Activated CD8-positive, alpha-beta T cell treated with anti-CD3 and anti-CD28 coated beads, Interleukin-2, amount 10 ng/mL, durations not matched to agents 7 days and 5 days (primary cell): ENCODE data around the gene KREMEN1. TPM values are rescaled to one million over a fixed set of nuclear protein-coding genes. Genes with fewer than 3 reads are reported as not detected.
A peak's percentile ranks its signal among the peaks of the same experiment; 100 is the strongest.

Experiments
- ATAC-seq: fragments of 150-1000 bp; cut with Tn5 transposase; one replicate; pipeline ENCODE4 v1.10.0; 2021; ENCODE audit warnings: moderate library complexity
- CTCF ChIA-PET: fragments of 350-600 bp; sonication (Branson Sonifier 250); formaldehyde crosslinking; loops from one replicate; lab custom pipeline; 2021; ENCODE audit warnings: antibody characterized with exemption; lab: Charles Lee
- POLR2A ChIA-PET: fragments of 350-600 bp; sonication (Branson Sonifier 250); formaldehyde crosslinking; loops from one replicate; lab custom pipeline; 2021; ENCODE audit warnings: antibody characterized with exemption; lab: Charles Lee
- DNase-seq: peaks from one replicate; pipeline ENCODE4 v3.0.0-alpha.2; 2020
- H3K27ac Mint-ChIP-seq: one replicate; pipeline ENCODE4 v1.8.0; 2021; ENCODE audit warnings: mild to moderate bottlenecking, mixed read lengths
- H3K27me3 Mint-ChIP-seq: one replicate; pipeline ENCODE4 v1.8.0; 2021; ENCODE audit warnings: low read depth, mixed read lengths
- H3K36me3 Mint-ChIP-seq: one replicate; pipeline ENCODE4 v1.8.0; 2021; ENCODE audit warnings: low read depth, mixed read lengths
- H3K4me1 Mint-ChIP-seq: one replicate; pipeline ENCODE4 v1.8.0; 2021; ENCODE audit warnings: low read depth, mixed read lengths
- H3K4me3 Mint-ChIP-seq: one replicate; pipeline ENCODE4 v1.8.0; 2021; ENCODE audit warnings: mild to moderate bottlenecking, mixed read lengths
- H3K9me3 Mint-ChIP-seq: one replicate; pipeline ENCODE4 v1.8.0; 2022; ENCODE audit warnings: mixed read lengths; ENCODE audit not compliant: insufficient read depth
- total RNA-seq, 2 experiments: library from RNA; stranded (reverse); gene quantifications; one replicate each; pipeline ENCODE4 v1.2.3, GENCODE V29; 2021

KREMEN1 gene
- total RNA-seq, 2 experiments from 2014 or later = 0.16 TPM; not detected in 1

DNA sequence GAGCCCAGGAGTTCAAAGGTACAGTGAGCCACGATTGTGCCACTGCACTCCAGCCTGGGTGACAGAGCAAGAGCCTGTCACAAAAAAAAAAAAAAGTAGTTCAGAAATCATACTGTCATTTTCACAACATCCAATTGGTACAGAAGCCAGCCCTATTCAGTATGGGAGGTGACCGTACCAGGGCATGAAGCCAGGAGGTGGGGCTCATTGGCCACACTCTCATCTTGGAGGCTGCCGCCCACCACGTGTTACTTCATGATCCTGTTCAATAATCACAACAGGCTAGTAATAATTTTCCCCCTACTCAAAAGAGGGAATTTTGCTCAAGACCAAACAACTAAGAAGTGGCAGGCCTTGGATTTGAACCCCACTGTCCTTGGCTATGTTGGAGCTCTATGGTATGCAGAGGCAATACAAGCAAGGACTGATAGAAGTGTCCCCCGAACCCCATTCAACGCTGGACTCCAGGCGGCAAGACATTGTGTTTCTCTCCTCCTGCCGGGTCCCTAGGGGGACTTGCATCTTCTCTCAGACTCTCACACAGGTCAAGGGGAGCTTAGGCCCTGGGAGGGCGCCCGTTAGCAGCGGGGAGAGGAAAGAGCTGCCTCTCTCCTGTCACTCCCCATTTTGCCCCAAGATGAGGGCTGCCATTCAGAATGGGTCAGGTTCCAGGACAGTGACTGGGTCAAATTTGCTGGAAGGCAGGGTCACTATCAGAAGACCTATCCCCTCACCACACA lies 92.7 kb downstream of the KREMEN1 start:
- no peak for DNase-seq
- Mint-ChIP-seq H3K27me3 (peaks cover 42% of the 10 kb centered on the region), H3K4me3 (no peak overlapping the region), H3K4me1 (peaks cover 27% of the 10 kb centered on the region), H3K27ac (no peak overlapping the region), H3K9me3 (no peaks in the 10 kb centered on the region), H3K36me3 (no peaks in the 10 kb centered on the region)
- no peak for ATAC-seq
- ChIA-PET CTCF (interaction anchor here (1.1 to 1.9 kb wide), 2 partner anchors 8 to 12 kb away, joined by 4 to 5 read pairs; no protein-coding TSS in a partner anchor), POLR2A (no interaction called here)

DNA sequence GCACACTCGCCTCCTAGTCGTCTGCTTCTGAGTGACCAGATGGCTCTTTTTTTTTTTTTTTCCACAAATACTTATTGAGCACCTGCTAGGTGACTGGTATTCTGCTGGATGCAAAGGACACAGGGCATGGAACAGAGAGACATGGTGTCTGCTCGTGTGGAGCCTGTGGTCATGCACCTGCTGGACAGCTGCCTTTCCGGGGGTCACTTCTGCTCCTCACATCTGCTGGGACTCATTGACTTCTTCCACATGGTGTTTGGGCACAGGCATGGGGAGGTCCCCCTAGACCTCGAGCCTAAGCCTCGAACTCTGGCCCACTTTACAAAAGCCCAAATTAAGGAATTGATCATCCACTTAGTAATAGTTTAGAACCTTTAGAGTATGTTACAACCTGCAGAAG lies 93.3 kb downstream of the KREMEN1 start:
- ATAC-seq = no peak
- H3K36me3 Mint-ChIP-seq = no peaks in the 10 kb centered on the region
- ChIA-PET POLR2A (no interaction called here), CTCF (interaction anchor here (1.1 to 1.9 kb wide), 2 partner anchors 9 to 12 kb away, joined by 4 to 5 read pairs; no protein-coding TSS in a partner anchor)
- peaks cover 40% of the 10 kb centered on the region for H3K27me3 Mint-ChIP-seq
- H3K9me3 Mint-ChIP-seq = no peaks in the 10 kb centered on the region
- DNase-seq = no peak
- no peak overlapping the region for H3K4me3 Mint-ChIP-seq
- H3K4me1 Mint-ChIP-seq = peaks cover 27% of the 10 kb centered on the region
- H3K27ac Mint-ChIP-seq = no peak overlapping the region

DNA sequence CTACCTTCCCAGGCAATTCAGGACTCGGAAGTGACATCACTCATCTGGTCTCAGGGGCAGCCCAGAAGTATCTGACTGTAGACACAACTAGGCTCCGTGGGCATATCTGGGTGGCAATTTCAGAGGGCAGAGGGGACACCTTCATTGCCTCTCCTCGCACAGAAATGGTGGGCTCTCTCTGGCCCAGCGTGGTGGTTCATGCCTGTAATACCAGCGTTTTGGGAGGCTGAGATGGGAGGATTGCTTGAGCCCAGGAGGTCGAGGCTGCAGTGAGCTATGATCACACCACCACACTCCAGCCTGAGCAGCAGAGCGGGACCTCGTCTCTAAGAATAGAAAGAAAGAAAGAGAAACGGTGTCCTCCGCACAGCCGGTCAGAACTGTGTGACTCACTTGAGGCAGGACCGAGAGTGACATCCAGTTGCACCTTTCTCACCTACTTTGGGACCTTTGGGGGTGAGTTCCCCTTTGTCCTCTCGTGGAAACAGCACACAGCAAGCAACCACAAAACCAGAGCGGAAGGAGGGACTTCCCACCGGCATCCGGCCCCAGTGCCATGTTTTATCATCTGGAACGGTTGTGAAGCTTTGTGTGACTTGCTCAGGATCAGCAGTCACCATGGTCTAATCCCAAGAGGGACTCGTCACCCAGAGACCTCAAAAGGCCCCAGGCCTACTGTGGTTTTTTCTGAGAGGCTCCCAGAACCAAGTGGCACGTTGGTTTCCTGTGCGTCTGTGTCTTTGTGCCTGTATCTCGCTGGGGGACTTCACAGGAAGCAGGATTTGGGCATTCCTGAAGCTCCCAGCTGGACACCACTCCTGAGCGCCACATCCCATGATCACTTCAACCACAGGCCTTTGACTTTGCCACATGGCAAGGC lies 94.4 kb downstream of the KREMEN1 start:
- peaks cover 27% of the 10 kb centered on the region for H3K4me1 Mint-ChIP-seq
- ChIA-PET POLR2A (no interaction called here), CTCF (interaction anchor here (1.1 to 1.9 kb wide), 2 partner anchors 10 to 13 kb away, joined by 4 to 5 read pairs; no protein-coding TSS in a partner anchor)
- ATAC-seq (peak; percentile 84), DNase-seq (peak; percentile 77)
- H3K4me3 Mint-ChIP-seq = peak overlapping the region; percentile 58
- H3K27ac Mint-ChIP-seq = peak overlapping the region; percentile 52
- no peaks in the 10 kb centered on the region for H3K9me3 Mint-ChIP-seq
- peaks cover 40% of the 10 kb centered on the region for H3K27me3 Mint-ChIP-seq
- no peaks in the 10 kb centered on the region for H3K36me3 Mint-ChIP-seq

GRCh38 chr22:29171721-29172120 lies 98.9 kb downstream of the KREMEN1 start:
- ATAC-seq (no peak), DNase-seq (no peak)
- peaks cover 18% of the 10 kb centered on the region for H3K9me3 Mint-ChIP-seq
- H3K27me3 Mint-ChIP-seq = peaks cover 39% of the 10 kb centered on the region
- ChIA-PET CTCF (no interaction called here), POLR2A (no interaction called here)
- peaks cover 2% of the 10 kb centered on the region for H3K36me3 Mint-ChIP-seq
- H3K4me1 Mint-ChIP-seq = peaks cover 18% of the 10 kb centered on the region
- H3K27ac Mint-ChIP-seq = no peak overlapping the region
- no peak overlapping the region for H3K4me3 Mint-ChIP-seq

- H3K4me1 Mint-ChIP-seq = peaks cover 13% of the 10 kb centered on the region
- H3K36me3 Mint-ChIP-seq = peaks cover 2% of the 10 kb centered on the region
- DNase-seq (no peak), ATAC-seq (no peak)
- H3K27me3 Mint-ChIP-seq = peaks cover 41% of the 10 kb centered on the region
- H3K9me3 Mint-ChIP-seq = peaks cover 18% of the 10 kb centered on the region
- ChIA-PET POLR2A (no interaction called here), CTCF (no interaction called here)
- H3K4me3 Mint-ChIP-seq = no peak overlapping the region
- H3K27ac Mint-ChIP-seq = no peak overlapping the region
These were observed 99.4 kb downstream of the KREMEN1 start for GRCh38 chr22:29172216-29172615.

DNA sequence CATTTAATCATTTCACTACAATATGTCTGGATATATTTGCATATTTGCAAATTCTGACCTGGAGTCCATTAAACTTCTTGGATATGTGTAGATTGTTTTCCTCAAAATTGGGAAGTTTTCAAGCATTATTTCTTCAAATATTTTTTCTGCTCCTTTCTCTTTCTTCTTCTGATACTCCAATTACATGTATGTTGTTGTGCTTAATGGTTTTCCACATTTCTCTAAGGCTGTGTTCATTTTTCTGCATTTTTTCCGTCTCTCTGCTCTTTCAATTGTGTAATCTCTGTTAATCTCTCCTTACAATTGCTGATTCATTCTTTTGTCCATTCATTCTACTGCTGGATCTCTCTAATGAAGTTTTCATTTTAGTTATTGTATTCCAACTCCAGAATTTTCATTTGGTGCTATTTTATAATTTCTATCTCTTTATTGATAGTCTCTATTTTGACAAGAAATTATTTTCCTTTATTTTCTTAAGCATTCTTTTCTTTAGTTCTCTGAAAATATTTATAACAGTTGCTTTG lies 102.5 kb downstream of the KREMEN1 start:
- H3K36me3 Mint-ChIP-seq = peaks cover 2% of the 10 kb centered on the region
- POLR2A ChIA-PET = no interaction called here
- DNase-seq (no peak), ATAC-seq (no peak)
- peaks cover 18% of the 10 kb centered on the region for H3K9me3 Mint-ChIP-seq
- CTCF ChIA-PET = no interaction called here
- no peak overlapping the region for H3K4me3 Mint-ChIP-seq
- no peak overlapping the region for H3K27ac Mint-ChIP-seq
- H3K4me1 Mint-ChIP-seq = no peaks in the 10 kb centered on the region
- peaks cover 33% of the 10 kb centered on the region for H3K27me3 Mint-ChIP-seq

GRCh38 chr22:29183971-29184848 lies 111.4 kb downstream of the KREMEN1 start:
- Mint-ChIP-seq H3K27me3 (peaks cover 14% of the 10 kb centered on the region), H3K9me3 (no peaks in the 10 kb centered on the region), H3K36me3 (no peaks in the 10 kb centered on the region), H3K4me3 (no peak overlapping the region), H3K4me1 (no peaks in the 10 kb centered on the region), H3K27ac (no peak overlapping the region)
- ATAC-seq (no peak), DNase-seq (no peak)
- ChIA-PET POLR2A (no interaction called here), CTCF (interaction anchor here (1.8 kb wide), 1 partner anchor 61 kb away, joined by 6 read pairs; no protein-coding TSS in a partner anchor)

- Mint-ChIP-seq H3K36me3 (no peaks in the 10 kb centered on the region), H3K27ac (no peak overlapping the region), H3K4me1 (no peaks in the 10 kb centered on the region), H3K9me3 (no peaks in the 10 kb centered on the region), H3K4me3 (no peak overlapping the region), H3K27me3 (peaks cover 14% of the 10 kb centered on the region)
- ChIA-PET CTCF (interaction anchor here (1.8 kb wide), 1 partner anchor 61 kb away, joined by 6 read pairs; no protein-coding TSS in a partner anchor), POLR2A (no interaction called here)
- no peak for DNase-seq
- no peak for ATAC-seq
These were observed 112.1 kb downstream of the KREMEN1 start for GRCh38 chr22:29184849-29185490.

- Mint-ChIP-seq H3K27me3 (peaks cover 10% of the 10 kb centered on the region), H3K27ac (no peak overlapping the region), H3K9me3 (no peaks in the 10 kb centered on the region), H3K4me1 (no peaks in the 10 kb centered on the region), H3K36me3 (no peaks in the 10 kb centered on the region), H3K4me3 (no peak overlapping the region)
- DNase-seq = no peak
- ATAC-seq = no peak
- CTCF ChIA-PET = no interaction called here
- POLR2A ChIA-PET = interaction anchor here (0.6 kb wide), 1 partner anchor 255 kb away, joined by 4 read pairs; no protein-coding TSS in a partner anchor
These were observed 113.5 kb downstream of the KREMEN1 start for GRCh38 chr22:29186302-29186701.

DNA sequence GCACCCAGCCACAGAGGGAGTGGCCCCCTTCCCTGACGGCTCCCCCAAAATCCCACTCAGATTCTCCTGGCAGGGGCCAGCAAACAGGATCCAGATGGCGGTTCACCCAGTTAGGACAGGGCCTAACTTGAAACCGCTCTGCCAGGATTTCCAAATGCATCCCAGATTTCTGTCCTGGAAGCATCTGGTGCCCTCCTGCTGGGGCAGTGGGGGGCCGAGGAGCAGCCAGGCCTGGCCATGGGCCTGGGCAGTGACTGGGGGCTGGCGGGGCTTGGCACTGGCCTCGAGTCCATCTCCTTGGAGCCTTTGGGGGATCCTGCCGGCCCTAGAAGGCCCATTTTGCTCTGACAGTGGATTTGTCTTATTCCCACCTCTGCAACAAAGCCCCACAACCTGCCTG lies 115.0 kb downstream of the KREMEN1 start:
- Mint-ChIP-seq H3K36me3 (no peaks in the 10 kb centered on the region), H3K27ac (no peak overlapping the region), H3K4me1 (no peaks in the 10 kb centered on the region), H3K4me3 (no peak overlapping the region), H3K27me3 (peaks cover 13% of the 10 kb centered on the region), H3K9me3 (no peaks in the 10 kb centered on the region)
- ATAC-seq (no peak), DNase-seq (no peak)
- CTCF ChIA-PET = no interaction called here
- POLR2A ChIA-PET = no interaction called here
